Endothelial cell of umbilical vein (primary cell): Measurements from ENCODE around the gene VTI1A.

Experiments
- EZH2 ChIP-seq: IDR thresholded peaks from 2 replicates; pipeline ENCODE4 v1.6.1; 2012; ENCODE audit warnings: borderline replicate concordance, low read depth, mild to moderate bottlenecking, moderate library complexity, low read length, inconsistent platforms; ENCODE audit not compliant: severe bottlenecking
- TF ChIP-seq, protein P1 (sequence below), 2 donors: IDR thresholded peaks; 1 replicate in 1 of 2; 2 replicates in 1 of 2; pipeline ENCODE4 v1.5.1; 2011; ENCODE audit warnings: low read length in 2 of 2, mild to moderate bottlenecking in 2 of 2, moderate library complexity in 2 of 2, control low read depth in 1 of 2, inconsistent platforms in 1 of 2, low read depth in 1 of 2; ENCODE audit not compliant: insufficient read depth in 1 of 2; ENCODE audit errors: extremely low read depth in 1 of 2
- TF ChIP-seq, protein P2 (sequence below): IDR thresholded peaks from 2 replicates; pipeline ENCODE4 v1.6.1; 2011; ENCODE audit not compliant: insufficient read depth, insufficient read length

DNA sequence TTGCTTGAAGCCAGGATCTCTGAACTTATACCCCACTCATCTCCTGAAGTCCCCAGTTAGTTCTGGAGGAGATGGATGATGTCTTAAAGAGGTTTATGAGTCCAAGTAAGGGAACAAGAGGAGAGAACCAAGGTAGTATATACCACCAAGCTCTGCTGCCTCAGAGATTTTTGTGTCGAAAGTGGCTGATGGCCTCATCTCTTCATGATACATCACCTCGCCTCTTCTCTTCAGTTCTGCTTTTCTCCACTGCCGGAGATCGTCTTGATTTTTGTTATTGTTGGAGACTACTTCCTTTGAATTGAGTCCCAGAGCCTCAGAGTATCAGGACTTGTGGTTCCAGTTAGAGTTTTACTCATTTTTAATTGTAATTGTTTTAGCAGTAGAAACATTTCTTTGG, 1.9 kb downstream of the VTI1A start:
- TF ChIP-seq, protein P1, sequence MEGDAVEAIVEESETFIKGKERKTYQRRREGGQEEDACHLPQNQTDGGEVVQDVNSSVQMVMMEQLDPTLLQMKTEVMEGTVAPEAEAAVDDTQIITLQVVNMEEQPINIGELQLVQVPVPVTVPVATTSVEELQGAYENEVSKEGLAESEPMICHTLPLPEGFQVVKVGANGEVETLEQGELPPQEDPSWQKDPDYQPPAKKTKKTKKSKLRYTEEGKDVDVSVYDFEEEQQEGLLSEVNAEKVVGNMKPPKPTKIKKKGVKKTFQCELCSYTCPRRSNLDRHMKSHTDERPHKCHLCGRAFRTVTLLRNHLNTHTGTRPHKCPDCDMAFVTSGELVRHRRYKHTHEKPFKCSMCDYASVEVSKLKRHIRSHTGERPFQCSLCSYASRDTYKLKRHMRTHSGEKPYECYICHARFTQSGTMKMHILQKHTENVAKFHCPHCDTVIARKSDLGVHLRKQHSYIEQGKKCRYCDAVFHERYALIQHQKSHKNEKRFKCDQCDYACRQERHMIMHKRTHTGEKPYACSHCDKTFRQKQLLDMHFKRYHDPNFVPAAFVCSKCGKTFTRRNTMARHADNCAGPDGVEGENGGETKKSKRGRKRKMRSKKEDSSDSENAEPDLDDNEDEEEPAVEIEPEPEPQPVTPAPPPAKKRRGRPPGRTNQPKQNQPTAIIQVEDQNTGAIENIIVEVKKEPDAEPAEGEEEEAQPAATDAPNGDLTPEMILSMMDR (IDR thresholded peaks at IDR 0.05; ENCODE audit: extremely low read depth in 1 of 2, insufficient read depth in 1 of 2, low read depth in 1 of 2, low read length in 2 of 2), result no peak
- TF ChIP-seq, protein P2, sequence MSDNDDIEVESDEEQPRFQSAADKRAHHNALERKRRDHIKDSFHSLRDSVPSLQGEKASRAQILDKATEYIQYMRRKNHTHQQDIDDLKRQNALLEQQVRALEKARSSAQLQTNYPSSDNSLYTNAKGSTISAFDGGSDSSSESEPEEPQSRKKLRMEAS, result no peak
- no peak for TF ChIP-seq EZH2
